HG02885 (cell line): ENCODE measurements around the gene OSTN.

Source experiments
- ATAC-seq: cut with Tn5 transposase; IDR thresholded peaks from one replicate; pipeline ENCODE4 v1.9.1; 2021; ENCODE audit warnings: mild to moderate bottlenecking; ENCODE audit not compliant: unreplicated experiment, poor library complexity

The OSTN gene

GRCh38 chr3:191301782-191302411 is 102.9 kb downstream of the OSTN start:
- ATAC-seq = no peak

- no peak for ATAC-seq
These were observed 103.4 kb downstream of the OSTN start for GRCh38 chr3:191302451-191302850.

GRCh38 chr3:191303596-191303995 is 104.6 kb downstream of the OSTN start:
- no peak for ATAC-seq

- no peak for ATAC-seq
These were observed 107.4 kb downstream of the OSTN start for GRCh38 chr3:191306428-191306827.

GRCh38 chr3:191307341-191307740 is 108.3 kb downstream of the OSTN start:
- ATAC-seq = no peak

GRCh38 chr3:191313296-191313695 is 114.3 kb downstream of the OSTN start:
- ATAC-seq = no peak

- no peak for ATAC-seq
These were observed 115.2 kb downstream of the OSTN start for GRCh38 chr3:191314109-191314728.
